CD14-positive monocyte (primary cell): Measurements from ENCODE around the gene GGA3. TPM values are rescaled to one million over a fixed set of nuclear protein-coding genes. Genes with fewer than 3 reads are reported as not detected.
A peak's percentile ranks its signal among the peaks of the same experiment; 100 is the strongest.

Experiments
- DNase-seq, 3 donors: peaks; one replicate each; pipeline ENCODE4 v3.0.0-alpha.2; 2011 to 2022
- H2AFZ ChIP-seq: 2 replicates; pipeline ENCODE4 v1.6.0; 2012; ENCODE audit warnings: mild to moderate bottlenecking, low read depth, low read length, inconsistent platforms; ENCODE audit not compliant: insufficient read depth, poor library complexity, severe bottlenecking
- H3K27ac ChIP-seq, 2 donors: 1 replicate in 1 of 2; 2 replicates in 1 of 2; pipeline ENCODE4 v1.5.1; 2012 to 2013; ENCODE audit warnings: low read length in 2 of 2, control low read depth in 1 of 2, inconsistent platforms in 1 of 2, low read depth in 1 of 2, mild to moderate bottlenecking in 1 of 2
- H3K27me3 ChIP-seq, 2 donors: one replicate each; pipeline versions ENCODE4 v1.6.0 to v1.6.1; 2011 to 2013; ENCODE audit warnings: low read length in 2 of 2; ENCODE audit not compliant: control insufficient read depth in 2 of 2, insufficient read depth in 2 of 2
- H3K36me3 ChIP-seq, 2 donors: replicated peaks in 1 of 2; 1 replicate in 1 of 2; 2 replicates in 1 of 2; pipeline versions ENCODE4 v1.5.1 to v1.6.1; 2012 to 2013; ENCODE audit warnings: low read length in 2 of 2, control low read depth in 1 of 2, inconsistent platforms in 1 of 2, mild to moderate bottlenecking in 1 of 2; ENCODE audit not compliant: insufficient read depth in 2 of 2, control insufficient read depth in 1 of 2
- H3K4me1 ChIP-seq, 2 donors: 1 replicate in 1 of 2; 2 replicates in 1 of 2; pipeline versions ENCODE4 v1.5.1 to v1.6.1; 2012 to 2013; ENCODE audit warnings: low read length in 2 of 2, control low read depth in 1 of 2, inconsistent platforms in 1 of 2, mild to moderate bottlenecking in 1 of 2, moderate library complexity in 1 of 2; ENCODE audit not compliant: insufficient read depth in 2 of 2, control insufficient read depth in 1 of 2
- H3K4me2 ChIP-seq: replicated peaks from 2 replicates; pipeline ENCODE3; 2012; ENCODE audit warnings: low read length, moderate library complexity, mild to moderate bottlenecking; ENCODE audit not compliant: poor library complexity, severe bottlenecking; ENCODE audit errors: extremely low read depth
- H3K4me3 ChIP-seq, 3 experiments: fragments of 200-600 bp in 1 of 3; sonication (generic) in 1 of 3; replicated peaks in 1 of 3; 1 replicate in 2 of 3; 2 replicates in 1 of 3; pipeline ENCODE4 v1.5.1; 2011 to 2013; ENCODE audit warnings: low read length in 3 of 3, mild to moderate bottlenecking in 3 of 3, control low read depth in 2 of 3, low read depth in 2 of 3, inconsistent platforms in 1 of 3, moderate library complexity in 1 of 3
- H3K79me2 ChIP-seq: 2 replicates; pipeline ENCODE4 v1.6.0; 2012; ENCODE audit warnings: mild to moderate bottlenecking, control low read depth, inconsistent platforms, low read length, moderate library complexity; ENCODE audit not compliant: insufficient read depth
- H3K9ac ChIP-seq: 2 replicates; pipeline ENCODE4 v1.6.0; 2017; ENCODE audit warnings: low read length, mild to moderate bottlenecking; ENCODE audit not compliant: insufficient read depth, poor library complexity, severe bottlenecking
- H3K9me3 ChIP-seq, 2 donors: replicated peaks in 1 of 2; 1 replicate in 1 of 2; 2 replicates in 1 of 2; pipeline versions ENCODE4 v1.5.1 to v1.6.1; 2012 to 2013; ENCODE audit warnings: low read length in 2 of 2, control low read depth in 1 of 2; ENCODE audit not compliant: control insufficient read depth in 1 of 2, insufficient read depth in 1 of 2
- H4K20me1 ChIP-seq: 2 replicates; pipeline ENCODE4 v1.6.0; 2012; ENCODE audit warnings: mild to moderate bottlenecking, low read length, control low read depth, moderate library complexity; ENCODE audit not compliant: insufficient read depth
- H3K27ac Mint-ChIP-seq, 7 donors: one replicate each; pipeline ENCODE4 v1.8.0; 2020; ENCODE audit warnings: mild to moderate bottlenecking in 7 of 7, mixed read lengths in 7 of 7, moderate library complexity in 6 of 7, inconsistent platforms in 2 of 7
- H3K27me3 Mint-ChIP-seq, 3 donors: one replicate each; pipeline ENCODE4 v1.8.0; 2021 to 2022; ENCODE audit warnings: low read depth in 3 of 3, mild to moderate bottlenecking in 3 of 3, mixed read lengths in 3 of 3, moderate library complexity in 3 of 3, inconsistent platforms in 1 of 3
- H3K36me3 Mint-ChIP-seq, 2 donors: one replicate each; pipeline ENCODE4 v1.8.0; 2020; ENCODE audit warnings: mixed read lengths in 2 of 2, inconsistent platforms in 1 of 2, mild to moderate bottlenecking in 1 of 2
- H3K4me1 Mint-ChIP-seq: one replicate; pipeline ENCODE4 v1.8.0; 2020; ENCODE audit warnings: mild to moderate bottlenecking, mixed read lengths
- H3K4me3 Mint-ChIP-seq, 2 donors: one replicate each; pipeline ENCODE4 v1.8.0; 2020; ENCODE audit warnings: mild to moderate bottlenecking in 2 of 2, mixed read lengths in 2 of 2, moderate library complexity in 1 of 2
- H3K9me3 Mint-ChIP-seq, 7 donors: one replicate each; pipeline ENCODE4 v1.8.0; 2020 to 2022; ENCODE audit warnings: mixed read lengths in 7 of 7, mild to moderate bottlenecking in 6 of 7, moderate library complexity in 6 of 7, inconsistent platforms in 2 of 7
- WGBS: methylation state at CpG from one replicate; pipeline ENCODE4 v1.1.5; 2013; ENCODE audit warnings: missing lambda C conversion rate; ENCODE audit not compliant: insufficient coverage; 5-methylcytosine and 5-hydroxymethylcytosine counted together
- intact Hi-C, 2 donors: fragments of 100-400 bp; cut with micrococcal nuclease; formaldehyde crosslinking; loops; one replicate each; pipeline versions ENCODE4 v1.15.0 to v1.15.1; 2023
- polyA plus RNA-seq, 3 donors: library from polyadenylated mRNA; depleted of rRNA in 1 of 3; unstranded in 2 of 3; stranded (reverse) in 1 of 3; fragments of 300-500 nt in 2 of 3; fragments of >200 nt in 1 of 3; fragmentation: Illumina TruSeq in 2 of 3; gene quantifications; 1 replicate in 2 of 3; 2 replicates in 1 of 3; pipeline ENCODE4 v1.2.3, GENCODE V29; 2012 to 2021
- TF ChIP-seq, protein P1 (sequence below): fragments of 200-600 bp; IDR thresholded peaks from one replicate; pipeline ENCODE4 v1.8.0; 2022; ENCODE audit warnings: antibody characterized with exemption, mild to moderate bottlenecking

Gene GGA3
- polyA plus RNA-seq, 3 donors: 4.3 to 162 (median 15.7) TPM

DNA sequence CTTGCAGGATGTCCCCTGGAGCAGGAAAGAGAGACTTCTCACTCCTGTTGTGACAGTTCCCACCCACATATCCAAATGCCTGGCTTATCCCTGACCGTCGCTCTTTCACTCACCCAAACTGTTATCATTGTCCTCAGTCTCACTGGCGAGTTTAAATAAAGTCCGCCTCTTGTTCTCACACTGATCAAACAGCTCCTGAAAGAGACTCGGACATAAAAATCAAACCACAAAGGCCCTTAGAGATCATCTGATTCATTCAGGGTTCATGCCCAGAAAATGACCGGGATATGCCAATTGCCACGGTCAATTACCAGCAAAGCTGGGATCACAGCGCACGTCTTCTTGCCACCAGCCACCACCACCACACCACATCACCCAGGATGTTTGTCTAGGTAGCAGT, 19.9 kb downstream of the GGA3 start:
- peak overlapping the region in 5 of 7 donors; percentile 2 to 82 (median 18) for H3K27ac Mint-ChIP-seq
- Histone ChIP-seq H3K27me3 (no peaks in the 10 kb centered on the region), H4K20me1 (peaks cover 93% of the 10 kb centered on the region), H3K4me3 (no peak overlapping the region), H2AFZ (no peak overlapping the region), H3K36me3 (peaks cover 92 to 100% of the 10 kb centered on the region in 2 donors), H3K9ac (no peak overlapping the region), H3K27ac (peak overlapping the region in 1 of 2 donors; percentile 54), H3K4me2 (no peak overlapping the region), H3K79me2 (peaks cover 39% of the 10 kb centered on the region), H3K4me1 (peaks cover 34 to 43% of the 10 kb centered on the region in 2 donors), H3K9me3 (no peaks in the 10 kb centered on the region)
- no peak overlapping the region for H3K4me3 Mint-ChIP-seq
- WGBS: 97% methylated on average over 9 of the region's 9 CpGs
- peaks cover 51% of the 10 kb centered on the region for H3K4me1 Mint-ChIP-seq
- peaks cover 87 to 99% of the 10 kb centered on the region in 2 donors for H3K36me3 Mint-ChIP-seq
- TF ChIP-seq, protein P1, sequence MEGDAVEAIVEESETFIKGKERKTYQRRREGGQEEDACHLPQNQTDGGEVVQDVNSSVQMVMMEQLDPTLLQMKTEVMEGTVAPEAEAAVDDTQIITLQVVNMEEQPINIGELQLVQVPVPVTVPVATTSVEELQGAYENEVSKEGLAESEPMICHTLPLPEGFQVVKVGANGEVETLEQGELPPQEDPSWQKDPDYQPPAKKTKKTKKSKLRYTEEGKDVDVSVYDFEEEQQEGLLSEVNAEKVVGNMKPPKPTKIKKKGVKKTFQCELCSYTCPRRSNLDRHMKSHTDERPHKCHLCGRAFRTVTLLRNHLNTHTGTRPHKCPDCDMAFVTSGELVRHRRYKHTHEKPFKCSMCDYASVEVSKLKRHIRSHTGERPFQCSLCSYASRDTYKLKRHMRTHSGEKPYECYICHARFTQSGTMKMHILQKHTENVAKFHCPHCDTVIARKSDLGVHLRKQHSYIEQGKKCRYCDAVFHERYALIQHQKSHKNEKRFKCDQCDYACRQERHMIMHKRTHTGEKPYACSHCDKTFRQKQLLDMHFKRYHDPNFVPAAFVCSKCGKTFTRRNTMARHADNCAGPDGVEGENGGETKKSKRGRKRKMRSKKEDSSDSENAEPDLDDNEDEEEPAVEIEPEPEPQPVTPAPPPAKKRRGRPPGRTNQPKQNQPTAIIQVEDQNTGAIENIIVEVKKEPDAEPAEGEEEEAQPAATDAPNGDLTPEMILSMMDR: no peak
- H3K27me3 Mint-ChIP-seq: peaks cover 0 to 2% (median 0%) of the 10 kb centered on the region in 3 donors
- intact Hi-C loops: no loop called here
- DNase-seq: no peak
- peaks cover 0 to 1% (median 0%) of the 10 kb centered on the region in 7 donors for H3K9me3 Mint-ChIP-seq

DNA sequence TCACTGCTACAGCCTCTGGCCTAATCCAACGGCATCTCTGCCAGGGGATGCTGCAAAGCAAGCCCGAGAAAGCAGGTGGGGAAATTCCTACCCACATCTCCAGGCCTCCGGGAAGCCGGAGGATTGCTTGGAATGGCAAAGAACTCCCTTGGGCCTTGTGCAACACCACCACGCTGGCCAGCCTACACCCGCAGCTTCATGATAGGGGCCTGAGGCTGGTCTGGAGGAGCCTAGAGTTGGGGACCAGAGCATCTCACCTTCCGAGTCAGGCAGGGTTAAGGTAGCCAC, 20.3 kb downstream of the GGA3 start:
- Histone ChIP-seq H3K9me3 (no peaks in the 10 kb centered on the region), H3K36me3 (peaks cover 92 to 100% of the 10 kb centered on the region in 2 donors), H3K4me3 (no peak overlapping the region), H3K4me2 (no peak overlapping the region), H4K20me1 (peaks cover 89% of the 10 kb centered on the region), H3K27me3 (no peaks in the 10 kb centered on the region), H3K4me1 (peaks cover 34 to 41% of the 10 kb centered on the region in 2 donors), H3K79me2 (peaks cover 35% of the 10 kb centered on the region), H3K27ac (no peak overlapping the region), H2AFZ (no peak overlapping the region), H3K9ac (no peak overlapping the region)
- no peak for DNase-seq
- peaks cover 0 to 1% (median 0%) of the 10 kb centered on the region in 7 donors for H3K9me3 Mint-ChIP-seq
- H3K27me3 Mint-ChIP-seq: peaks cover 0 to 2% (median 0%) of the 10 kb centered on the region in 3 donors
- WGBS: 92% methylated on average over 2 of the region's 7 CpGs
- intact Hi-C loops: no loop called here
- H3K4me1 Mint-ChIP-seq: peaks cover 49% of the 10 kb centered on the region
- H3K27ac Mint-ChIP-seq: peak overlapping the region in 1 of 7 donors; percentile 19
- H3K4me3 Mint-ChIP-seq: no peak overlapping the region
- peaks cover 86 to 99% of the 10 kb centered on the region in 2 donors for H3K36me3 Mint-ChIP-seq
- TF ChIP-seq, protein P1: no peak
